OCI-LY1 (cell line): ENCODE results near the gene CTSD.

ENCODE experiments used
- H2AFZ ChIP-seq: fragments of 200-600 bp; sonication (generic), shearing (Covaris generic); 2 replicates; pipeline ENCODE4 v1.6.0; 2014; ENCODE audit warnings: antibody characterized with exemption, mild to moderate bottlenecking, low read length
- H3F3A ChIP-seq: fragments of 200-600 bp; sonication (generic), shearing (Covaris generic); 2 replicates; pipeline ENCODE4 v1.6.0; 2014; ENCODE audit warnings: mild to moderate bottlenecking, antibody characterized with exemption, low read length, moderate library complexity; ENCODE audit not compliant: insufficient read depth
- H3K27ac ChIP-seq: fragments of 200-600 bp; sonication (generic); 2 replicates; pipeline ENCODE4 v1.5.1; 2014; ENCODE audit warnings: low read length, mixed run types, mild to moderate bottlenecking, low read depth; ENCODE audit not compliant: poor library complexity, severe bottlenecking
- H3K27me3 ChIP-seq: fragments of 200-600 bp; sonication (generic); 2 replicates; pipeline ENCODE4 v1.6.0; 2014; ENCODE audit warnings: antibody characterized with exemption, mild to moderate bottlenecking, low read length, moderate library complexity; ENCODE audit not compliant: insufficient read depth
- H3K36me3 ChIP-seq: fragments of 200-600 bp; sonication (generic); 2 replicates; pipeline ENCODE4 v1.6.1; 2014; ENCODE audit warnings: mild to moderate bottlenecking, antibody characterized with exemption, low read length, moderate library complexity, mixed read lengths; ENCODE audit not compliant: insufficient read depth
- H3K4me1 ChIP-seq: fragments of 200-600 bp; sonication (generic); 2 replicates; pipeline ENCODE4 v1.5.1; 2014; ENCODE audit warnings: mild to moderate bottlenecking, low read length, moderate library complexity; ENCODE audit not compliant: insufficient read depth, severe bottlenecking
- H3K4me2 ChIP-seq: fragments of 200-600 bp; sonication (generic), shearing (Covaris generic); 2 replicates; pipeline ENCODE4 v1.6.1; 2014; ENCODE audit warnings: low read length
- H3K4me3 ChIP-seq: fragments of 200-600 bp; sonication (generic); 2 replicates; pipeline ENCODE4 v1.5.1; 2014; ENCODE audit warnings: low read length, low read depth, mild to moderate bottlenecking, mixed read lengths; ENCODE audit not compliant: poor library complexity, severe bottlenecking
- H3K79me2 ChIP-seq: fragments of 200-600 bp; shearing (Covaris generic); 2 replicates; pipeline ENCODE4 v1.6.1; 2016; ENCODE audit warnings: mixed run types, low read length, mixed read lengths; ENCODE audit not compliant: insufficient read depth
- H3K9ac ChIP-seq: fragments of 200-600 bp; sonication (generic), shearing (Covaris generic); 2 replicates; pipeline ENCODE4 v1.6.1; 2014; ENCODE audit warnings: mild to moderate bottlenecking, low read length, mixed read lengths
- H3K9me2 ChIP-seq: fragments of 200-600 bp; sonication (generic), shearing (Covaris generic); 2 replicates; pipeline ENCODE4 v1.6.1; 2014; ENCODE audit warnings: low read depth, mild to moderate bottlenecking, low read length, mixed read lengths
- H3K9me3 ChIP-seq: fragments of 200-600 bp; shearing (Covaris generic); 2 replicates; pipeline ENCODE4 v1.6.1; 2014; ENCODE audit warnings: low read length, mixed read lengths
- H4K20me1 ChIP-seq: fragments of 200-600 bp; sonication (generic), shearing (Covaris generic); 2 replicates; pipeline ENCODE4 v1.6.0; 2016; ENCODE audit warnings: mild to moderate bottlenecking, low read length; ENCODE audit not compliant: insufficient read depth
- CTCF ChIP-seq: fragments of 200-600 bp; sonication (generic), shearing (Covaris generic); IDR thresholded peaks from 2 replicates; pipeline ENCODE4 v1.5.1; 2017; ENCODE audit warnings: mild to moderate bottlenecking, antibody characterized with exemption, low read length, moderate library complexity, mixed read lengths
- EZH2 ChIP-seq: fragments of 200-600 bp; sonication (generic), shearing (Covaris generic); IDR thresholded peaks from 2 replicates; pipeline ENCODE4 v1.8.0; 2017; ENCODE audit warnings: borderline replicate concordance, mixed run types, mild to moderate bottlenecking, antibody characterized with exemption, low read length, moderate library complexity, mixed read lengths

CTSD gene

GRCh38 chr11:1791912-1792311 lies 28.2 kb upstream of the CTSD start:
- Histone ChIP-seq H3K9ac (no peak overlapping the region), H3K27me3 (no peaks in the 10 kb centered on the region; the same call in 1 of the 2 replicates), H3K4me1 (no peaks in the 10 kb centered on the region), H4K20me1 (no peaks in the 10 kb centered on the region), H3K4me3 (no peak overlapping the region), H3F3A (no peaks in the 10 kb centered on the region), H3K27ac (no peak overlapping the region), H3K79me2 (no peaks in the 10 kb centered on the region), H3K36me3 (no peaks in the 10 kb centered on the region), H2AFZ (no peak overlapping the region), H3K4me2 (no peak overlapping the region), H3K9me3 (no peaks in the 10 kb centered on the region), H3K9me2 (no peaks in the 10 kb centered on the region)
- TF ChIP-seq EZH2 = no peak

GRCh38 chr11:1786466-1786865 lies 22.7 kb upstream of the CTSD start:
- Histone ChIP-seq H3K4me3 (no peak overlapping the region), H3K9ac (no peak overlapping the region), H3K27me3 (no peaks in the 10 kb centered on the region; the same call in 1 of the 2 replicates), H3K9me2 (no peaks in the 10 kb centered on the region), H2AFZ (no peak overlapping the region), H4K20me1 (no peaks in the 10 kb centered on the region), H3K4me1 (no peaks in the 10 kb centered on the region), H3K79me2 (no peaks in the 10 kb centered on the region), H3K4me2 (no peak overlapping the region), H3K36me3 (no peaks in the 10 kb centered on the region), H3F3A (no peaks in the 10 kb centered on the region), H3K27ac (no peak overlapping the region), H3K9me3 (no peaks in the 10 kb centered on the region)
- TF ChIP-seq EZH2 (no peak), CTCF (no peak)

GRCh38 chr11:1785749-1786413 lies 22.2 kb upstream of the CTSD start:
- Histone ChIP-seq H3K27ac (no peak overlapping the region), H3K9me2 (no peaks in the 10 kb centered on the region), H2AFZ (no peak overlapping the region), H3K4me3 (no peak overlapping the region), H3K4me1 (no peaks in the 10 kb centered on the region), H3K79me2 (no peaks in the 10 kb centered on the region), H3K9me3 (no peaks in the 10 kb centered on the region), H3K36me3 (no peaks in the 10 kb centered on the region), H4K20me1 (no peaks in the 10 kb centered on the region), H3F3A (no peaks in the 10 kb centered on the region), H3K4me2 (no peak overlapping the region), H3K9ac (no peak overlapping the region), H3K27me3 (no peaks in the 10 kb centered on the region; the same call in 1 of the 2 replicates)
- TF ChIP-seq CTCF = no peak
- no peak for TF ChIP-seq EZH2
